Fibroblast of lung (primary cell): ENCODE measurements around the gene KCND3. TPM values are rescaled to one million over a fixed set of nuclear protein-coding genes. Genes with fewer than 3 reads are reported as not detected.

Experiments
- DNase-seq, 2 donors: peaks; one replicate each; pipeline versions ENCODE4 v3.0.0 to v3.0.0-alpha.2; 2010; ENCODE audit warnings: low read depth in 2 of 2
- H2AFZ ChIP-seq: 2 replicates; pipeline ENCODE4 v1.5.1; 2012; ENCODE audit warnings: low read length, control low read depth, inconsistent platforms
- H3K27ac ChIP-seq: 2 replicates; pipeline ENCODE4 v1.5.1; 2011; ENCODE audit warnings: low read length, control low read depth; ENCODE audit not compliant: insufficient read depth
- H3K27me3 ChIP-seq: 2 replicates; pipeline ENCODE4 v1.5.1; 2011; ENCODE audit warnings: mild to moderate bottlenecking, low read length; ENCODE audit not compliant: control insufficient read depth, insufficient read depth
- H3K36me3 ChIP-seq: 2 replicates; pipeline ENCODE4 v1.5.1; 2011; ENCODE audit warnings: low read length; ENCODE audit not compliant: control insufficient read depth, insufficient read depth
- H3K4me1 ChIP-seq: 2 replicates; pipeline ENCODE4 v1.5.1; 2011; ENCODE audit warnings: low read length; ENCODE audit not compliant: control insufficient read depth, insufficient read depth; ENCODE audit errors: extremely low read depth
- H3K4me2 ChIP-seq: 2 replicates; pipeline ENCODE4 v1.5.1; 2011; ENCODE audit warnings: low read length, control low read depth; ENCODE audit not compliant: insufficient read depth; ENCODE audit errors: extremely low read depth
- H3K4me3 ChIP-seq, 4 experiments: fragments of 200-600 bp in 1 of 4; sonication (generic) in 1 of 4; replicated peaks in 1 of 4; 2 replicates each; pipeline ENCODE4 v1.5.1; 2011 to 2016; ENCODE audit warnings: low read length in 4 of 4, low read depth in 3 of 4, mild to moderate bottlenecking in 3 of 4, control low read depth in 2 of 4, inconsistent platforms in 1 of 4, mixed read lengths in 1 of 4; ENCODE audit not compliant: insufficient read depth in 1 of 4; ENCODE audit errors: control extremely low read depth in 1 of 4
- H3K79me2 ChIP-seq: 2 replicates; pipeline ENCODE4 v1.5.1; 2012; ENCODE audit warnings: mild to moderate bottlenecking, low read length, inconsistent platforms; ENCODE audit not compliant: control insufficient read depth, insufficient read depth
- H3K9ac ChIP-seq: 2 replicates; pipeline ENCODE4 v1.5.1; 2011; ENCODE audit warnings: mild to moderate bottlenecking, low read length, control low read depth; ENCODE audit not compliant: insufficient read depth
- H3K9me3 ChIP-seq: 2 replicates; pipeline ENCODE4 v1.5.1; 2012; ENCODE audit warnings: low read depth, low read length; ENCODE audit not compliant: control insufficient read depth, insufficient read depth
- H4K20me1 ChIP-seq: 2 replicates; pipeline ENCODE4 v1.5.1; 2011; ENCODE audit warnings: low read length; ENCODE audit not compliant: control insufficient read depth, insufficient read depth; ENCODE audit errors: extremely low read depth
- CTCF ChIP-seq, 2 donors: IDR thresholded peaks in 1 of 2; conservative IDR thresholded peaks in 1 of 2; 1 replicate in 1 of 2; 2 replicates in 1 of 2; pipeline ENCODE4 v1.5.1; 2011 to 2012; ENCODE audit warnings: low read length in 2 of 2, control low read depth in 1 of 2, inconsistent platforms in 1 of 2, low read depth in 1 of 2, mild to moderate bottlenecking in 1 of 2
- EZH2 ChIP-seq: IDR thresholded peaks from 2 replicates; pipeline ENCODE4 v1.5.1; 2012; ENCODE audit warnings: low read length, control low read depth, mild to moderate bottlenecking; ENCODE audit errors: missing control alignments
- polyA plus RNA-seq, 2 donors: library from polyadenylated mRNA; depleted of rRNA in 1 of 2; stranded (reverse) in 1 of 2; unstranded in 1 of 2; fragments of >200 nt; gene quantifications; 2 replicates each; pipeline ENCODE4 v1.2.1, GENCODE V29; 2011 to 2012; ENCODE audit warnings: missing spikeins in 1 of 2
- total RNA-seq: library from RNA; depleted of rRNA; stranded (reverse); fragments of >200 nt; gene quantifications from 2 replicates; pipeline ENCODE4 v1.2.1, GENCODE V29; 2014

Gene KCND3
- total and polyA plus RNA-seq, 2 donors (not counting 1 experiment from before 2014, with no cell fraction given): 0.66 to 9.3 TPM

- Histone ChIP-seq H3K9ac (no peak overlapping the region), H4K20me1 (no peaks in the 10 kb centered on the region), H3K36me3 (no peaks in the 10 kb centered on the region), H2AFZ (no peak overlapping the region), H3K27ac (no peak overlapping the region), H3K79me2 (no peaks in the 10 kb centered on the region), H3K4me2 (no peak overlapping the region), H3K4me1 (peaks cover 2% of the 10 kb centered on the region), H3K9me3 (no peaks in the 10 kb centered on the region), H3K4me3 (no peak overlapping the region), H3K27me3 (no peaks in the 10 kb centered on the region)
- no peak for DNase-seq
- TF ChIP-seq CTCF (conservative IDR thresholded peaks at IDR 0.05 in 1 of 2, IDR thresholded peaks at IDR 0.05 in 1 of 2; ENCODE audit: low read depth in 1 of 2, low read length in 2 of 2) (no peak), EZH2 (no peak)
Measured at GRCh38 chr1:111777301-111777700, 212.2 kb downstream of the KCND3 start.

GRCh38 chr1:111776861-111777260, 212.6 kb downstream of the KCND3 start:
- no peak for DNase-seq
- H3K9me3 ChIP-seq: no peaks in the 10 kb centered on the region
- H2AFZ ChIP-seq: no peak overlapping the region
- H3K4me2 ChIP-seq: no peak overlapping the region
- H3K4me1 ChIP-seq: peaks cover 2% of the 10 kb centered on the region
- H3K27me3 ChIP-seq: no peaks in the 10 kb centered on the region
- H4K20me1 ChIP-seq: no peaks in the 10 kb centered on the region
- H3K36me3 ChIP-seq: no peaks in the 10 kb centered on the region
- H3K4me3 ChIP-seq: no peak overlapping the region
- no peak overlapping the region for H3K27ac ChIP-seq
- H3K9ac ChIP-seq: no peak overlapping the region
- TF ChIP-seq CTCF (conservative IDR thresholded peaks at IDR 0.05 in 1 of 2, IDR thresholded peaks at IDR 0.05 in 1 of 2; ENCODE audit: low read depth in 1 of 2, low read length in 2 of 2): no peak
- H3K79me2 ChIP-seq: no peaks in the 10 kb centered on the region

GRCh38 chr1:111776391-111776790, 213.1 kb downstream of the KCND3 start:
- Histone ChIP-seq H3K36me3 (no peaks in the 10 kb centered on the region), H3K9me3 (no peaks in the 10 kb centered on the region), H3K79me2 (no peaks in the 10 kb centered on the region), H3K4me2 (no peak overlapping the region), H3K9ac (no peak overlapping the region), H3K4me1 (peaks cover 2% of the 10 kb centered on the region), H2AFZ (no peak overlapping the region), H4K20me1 (no peaks in the 10 kb centered on the region), H3K27me3 (no peaks in the 10 kb centered on the region), H3K27ac (no peak overlapping the region), H3K4me3 (no peak overlapping the region)
- peak in 1 of 2 donors; percentile 40 for DNase-seq
- no peak for TF ChIP-seq EZH2
- no peak for TF ChIP-seq CTCF (conservative IDR thresholded peaks at IDR 0.05 in 1 of 2, IDR thresholded peaks at IDR 0.05 in 1 of 2; ENCODE audit: low read depth in 1 of 2, low read length in 2 of 2)
